ENCODE measurements around the gene RIN3. TPM values are rescaled to one million over a fixed set of nuclear protein-coding genes. Genes with fewer than 3 reads are reported as not detected.
A peak's percentile ranks its signal among the peaks of the same experiment; 100 is the strongest.

The RIN3 gene
- total RNA-seq, 1 donor from 2014 or later: under 0.01 TPM

- DNase-seq (ENCODE audit: low spot score in 2 of 2) (no peak), FAIRE-seq (no peak)
Measured at GRCh38 chr14:92590941-92591340, 77.4 kb downstream of the RIN3 start.

GRCh38 chr14:92591346-92591745, 77.8 kb downstream of the RIN3 start:
- FAIRE-seq (no peak), DNase-seq (ENCODE audit: low spot score in 2 of 2) (no peak)

GRCh38 chr14:92595267-92595666, 81.7 kb downstream of the RIN3 start:
- no peak for DNase-seq (ENCODE audit: low spot score in 2 of 2)

GRCh38 chr14:92596331-92596907, 82.8 kb downstream of the RIN3 start:
- DNase-seq (ENCODE audit: low spot score in 2 of 2): no peak
- FAIRE-seq: no peak

More at GRCh38 chr14:92595267-92595666, 81.7 kb downstream of the RIN3 start:
- FAIRE-seq: no peak

GRCh38 chr14:92597906-92598905, 84.6 kb downstream of the RIN3 start:
- FAIRE-seq (no peak), DNase-seq (ENCODE audit: low spot score in 2 of 2) (no peak)

- FAIRE-seq (no peak), DNase-seq (ENCODE audit: low spot score in 2 of 2) (no peak)
Measured at GRCh38 chr14:92599811-92600210, 86.2 kb downstream of the RIN3 start.

GRCh38 chr14:92600318-92601053, 86.9 kb downstream of the RIN3 start:
- DNase-seq (ENCODE audit: low spot score in 2 of 2) (no peak), FAIRE-seq (no peak)

GRCh38 chr14:92601131-92601710, 87.6 kb downstream of the RIN3 start:
- FAIRE-seq: no peak

GRCh38 chr14:92601757-92602417, 88.3 kb downstream of the RIN3 start:
- FAIRE-seq (no peak), DNase-seq (ENCODE audit: low spot score in 2 of 2) (no peak)

More at GRCh38 chr14:92601131-92601710, 87.6 kb downstream of the RIN3 start:
- no peak for DNase-seq (ENCODE audit: low spot score in 2 of 2)

GRCh38 chr14:92603309-92604242, 90.0 kb downstream of the RIN3 start:
- peak in 1 of 2 donors; percentile 51 for DNase-seq (ENCODE audit: low spot score in 2 of 2)

GRCh38 chr14:92605274-92605940, 91.8 kb downstream of the RIN3 start:
- no peak for DNase-seq (ENCODE audit: low spot score in 2 of 2)
- no peak for FAIRE-seq

More at GRCh38 chr14:92603309-92604242, 90.0 kb downstream of the RIN3 start:
- FAIRE-seq: no peak

GRCh38 chr14:92607251-92607650, 93.7 kb downstream of the RIN3 start:
- FAIRE-seq (no peak), DNase-seq (ENCODE audit: low spot score in 2 of 2) (no peak)

- no peak for DNase-seq (ENCODE audit: low spot score in 2 of 2)
Measured at GRCh38 chr14:92607702-92608429, 94.3 kb downstream of the RIN3 start.

GRCh38 chr14:92609955-92610354, 96.4 kb downstream of the RIN3 start:
- no peak for FAIRE-seq
- no peak for DNase-seq (ENCODE audit: low spot score in 2 of 2)

More at GRCh38 chr14:92607702-92608429, 94.3 kb downstream of the RIN3 start:
- FAIRE-seq: no peak

GRCh38 chr14:92610849-92611271, 97.3 kb downstream of the RIN3 start:
- FAIRE-seq (no peak), DNase-seq (ENCODE audit: low spot score in 2 of 2) (no peak)

- FAIRE-seq (no peak), DNase-seq (ENCODE audit: low spot score in 2 of 2) (no peak)
Measured at GRCh38 chr14:92613008-92613658, 99.6 kb downstream of the RIN3 start.

GRCh38 chr14:92613681-92614260, 100.2 kb downstream of the RIN3 start:
- no peak for DNase-seq (ENCODE audit: low spot score in 2 of 2)
- FAIRE-seq: no peak
